ENCODE measurements around the gene IFIT3. TPM values are rescaled to one million over a fixed set of nuclear protein-coding genes. Genes with fewer than 3 reads are reported as not detected.

The IFIT3 gene
- total and polyA plus RNA-seq, 2 donors (not counting 1 experiment from before 2014, with no cell fraction given) = 33.5 to 62.9 TPM

DNA sequence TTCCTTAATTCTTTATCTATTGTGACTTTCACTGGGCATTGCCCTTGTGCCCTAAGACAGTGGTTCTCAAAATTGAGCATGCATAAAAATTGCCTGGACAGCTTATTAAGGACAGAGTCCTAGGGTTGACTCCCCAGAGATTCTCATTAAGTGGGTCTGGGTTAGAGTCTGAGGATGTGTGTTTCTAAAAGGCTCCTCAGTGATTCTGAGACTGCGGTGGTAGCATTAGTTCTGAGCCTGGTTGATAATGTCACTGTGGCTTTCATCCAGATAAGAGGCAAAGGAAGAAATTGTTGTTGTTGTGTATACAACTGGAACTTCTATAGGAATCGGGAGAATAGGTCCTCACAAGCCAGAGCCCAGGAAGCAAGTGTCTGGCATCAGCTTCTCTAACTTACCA lies 24.6 kb upstream of the IFIT3 start:
- Histone ChIP-seq H3K9ac (ENCODE audit: insufficient read depth, low read length) (no peak overlapping the region), H3K4me3 (replicated peaks in 1 of 4; ENCODE audit: control extremely low read depth in 1 of 4, insufficient read depth in 1 of 4, low read depth in 3 of 4, low read length in 4 of 4) (peak overlapping the region in 3 of 4 experiments; percentile 7 to 72 (median 65)), H3K27ac (ENCODE audit: insufficient read depth, low read length) (no peak overlapping the region)

DNA sequence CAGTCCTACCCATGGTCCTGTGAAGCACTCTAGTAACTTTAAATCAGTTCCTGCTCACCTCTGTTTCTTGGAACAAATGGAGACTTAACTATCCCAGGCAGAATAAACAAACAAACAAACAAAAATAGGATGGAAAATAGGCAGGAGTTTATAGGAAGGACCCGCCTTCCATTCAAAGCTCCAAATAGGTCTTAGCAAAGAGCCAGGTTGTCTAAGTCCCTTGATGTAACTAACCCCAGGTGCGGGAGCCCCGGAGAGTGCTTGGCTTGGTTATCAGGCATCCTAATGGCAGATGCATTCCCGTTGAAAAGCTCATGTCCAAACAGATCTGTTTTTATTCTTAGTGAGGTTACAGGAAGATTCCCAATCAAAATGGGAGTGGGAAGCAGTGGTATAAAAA lies 23.8 kb upstream of the IFIT3 start:
- no peaks in the 10 kb centered on the region for H4K20me1 ChIP-seq (ENCODE audit: control insufficient read depth, extremely low read depth, insufficient read depth, low read length)
- peaks cover 3% of the 10 kb centered on the region for H3K4me1 ChIP-seq (ENCODE audit: control insufficient read depth, extremely low read depth, insufficient read depth, low read length)
- no peaks in the 10 kb centered on the region for H3K9me3 ChIP-seq (ENCODE audit: control insufficient read depth, insufficient read depth, low read depth, low read length)
- no peaks in the 10 kb centered on the region for H3K79me2 ChIP-seq (ENCODE audit: control insufficient read depth, insufficient read depth, low read length)
- no peaks in the 10 kb centered on the region for H3K36me3 ChIP-seq (ENCODE audit: control insufficient read depth, insufficient read depth, low read length)
- H3K4me3 ChIP-seq (replicated peaks in 1 of 4; ENCODE audit: control extremely low read depth in 1 of 4, insufficient read depth in 1 of 4, low read depth in 3 of 4, low read length in 4 of 4) = peak overlapping the region in 2 of 4 experiments; percentile 65 to 72
- no peak overlapping the region for H2AFZ ChIP-seq (ENCODE audit: low read length)
- H3K9ac ChIP-seq (ENCODE audit: insufficient read depth, low read length) = no peak overlapping the region
- TF ChIP-seq EZH2 (IDR thresholded peaks at IDR 0.05; ENCODE audit: low read length, missing control alignments) = no peak
- TF ChIP-seq CTCF (conservative IDR thresholded peaks at IDR 0.05 in 1 of 2, IDR thresholded peaks at IDR 0.05 in 1 of 2; ENCODE audit: low read depth in 1 of 2, low read length in 2 of 2) = no peak
- H3K27me3 ChIP-seq (ENCODE audit: control insufficient read depth, insufficient read depth, low read length) = no peaks in the 10 kb centered on the region
- no peak for DNase-seq (ENCODE audit: low read depth in 2 of 2)
- no peak overlapping the region for H3K4me2 ChIP-seq (ENCODE audit: extremely low read depth, insufficient read depth, low read length)
- no peak overlapping the region for H3K27ac ChIP-seq (ENCODE audit: insufficient read depth, low read length)

More for the DNA sequence above, 24.6 kb upstream of the IFIT3 start:
- no peaks in the 10 kb centered on the region for H3K79me2 ChIP-seq (ENCODE audit: control insufficient read depth, insufficient read depth, low read length)
- no peaks in the 10 kb centered on the region for H3K9me3 ChIP-seq (ENCODE audit: control insufficient read depth, insufficient read depth, low read depth, low read length)
- no peaks in the 10 kb centered on the region for H3K27me3 ChIP-seq (ENCODE audit: control insufficient read depth, insufficient read depth, low read length)
- H3K4me2 ChIP-seq (ENCODE audit: extremely low read depth, insufficient read depth, low read length) = peak overlapping the region; percentile 89
- H2AFZ ChIP-seq (ENCODE audit: low read length) = no peak overlapping the region
- TF ChIP-seq CTCF (conservative IDR thresholded peaks at IDR 0.05 in 1 of 2, IDR thresholded peaks at IDR 0.05 in 1 of 2; ENCODE audit: low read depth in 1 of 2, low read length in 2 of 2) (no peak), EZH2 (IDR thresholded peaks at IDR 0.05; ENCODE audit: low read length, missing control alignments) (no peak)
- peaks cover 3% of the 10 kb centered on the region for H3K4me1 ChIP-seq (ENCODE audit: control insufficient read depth, extremely low read depth, insufficient read depth, low read length)
- no peak for DNase-seq (ENCODE audit: low read depth in 2 of 2)
- no peaks in the 10 kb centered on the region for H4K20me1 ChIP-seq (ENCODE audit: control insufficient read depth, extremely low read depth, insufficient read depth, low read length)
- no peaks in the 10 kb centered on the region for H3K36me3 ChIP-seq (ENCODE audit: control insufficient read depth, insufficient read depth, low read length)

- Histone ChIP-seq H3K4me2 (ENCODE audit: extremely low read depth, insufficient read depth, low read length) (no peak overlapping the region), H3K4me3 (replicated peaks in 1 of 4; ENCODE audit: control extremely low read depth in 1 of 4, insufficient read depth in 1 of 4, low read depth in 3 of 4, low read length in 4 of 4) (peak overlapping the region in 1 of 4 experiments; percentile 65), H3K27ac (ENCODE audit: insufficient read depth, low read length) (no peak overlapping the region), H4K20me1 (ENCODE audit: control insufficient read depth, extremely low read depth, insufficient read depth, low read length) (no peaks in the 10 kb centered on the region), H2AFZ (ENCODE audit: low read length) (no peak overlapping the region), H3K9ac (ENCODE audit: insufficient read depth, low read length) (no peak overlapping the region), H3K9me3 (ENCODE audit: control insufficient read depth, insufficient read depth, low read depth, low read length) (no peaks in the 10 kb centered on the region), H3K27me3 (ENCODE audit: control insufficient read depth, insufficient read depth, low read length) (no peaks in the 10 kb centered on the region), H3K4me1 (ENCODE audit: control insufficient read depth, extremely low read depth, insufficient read depth, low read length) (peaks cover 3% of the 10 kb centered on the region), H3K36me3 (ENCODE audit: control insufficient read depth, insufficient read depth, low read length) (no peaks in the 10 kb centered on the region), H3K79me2 (ENCODE audit: control insufficient read depth, insufficient read depth, low read length) (no peaks in the 10 kb centered on the region)
- TF ChIP-seq CTCF (conservative IDR thresholded peaks at IDR 0.05 in 1 of 2, IDR thresholded peaks at IDR 0.05 in 1 of 2; ENCODE audit: low read depth in 1 of 2, low read length in 2 of 2) = no peak
- TF ChIP-seq EZH2 (IDR thresholded peaks at IDR 0.05; ENCODE audit: low read length, missing control alignments) = no peak
- DNase-seq (ENCODE audit: low read depth in 2 of 2) = no peak
Observed at GRCh38 chr10:89304446-89304845, 23.4 kb upstream of the IFIT3 start.

Data from fibroblast of lung (primary cell).